Activated naive CD8-positive, alpha-beta T cell (primary cell): Measurements from ENCODE around the gene AQP6.
A peak's percentile ranks its signal among the peaks of the same experiment; 100 is the strongest.

Source experiments
- H3K27ac Mint-ChIP-seq: one replicate; pipeline ENCODE4 v1.8.0; 2021; ENCODE audit warnings: mixed read lengths
- H3K27me3 Mint-ChIP-seq: one replicate; pipeline ENCODE4 v1.8.0; 2021; ENCODE audit warnings: mixed read lengths
- H3K36me3 Mint-ChIP-seq: one replicate; pipeline ENCODE4 v1.8.0; 2021; ENCODE audit warnings: mixed read lengths
- H3K4me1 Mint-ChIP-seq: one replicate; pipeline ENCODE4 v1.8.0; 2021; ENCODE audit warnings: low read depth, mixed read lengths
- H3K4me3 Mint-ChIP-seq: one replicate; pipeline ENCODE4 v1.8.0; 2021; ENCODE audit warnings: mild to moderate bottlenecking, mixed read lengths
- H3K9me3 Mint-ChIP-seq: one replicate; pipeline ENCODE4 v1.8.0; 2021; ENCODE audit warnings: low read depth, mixed read lengths

The AQP6 gene

DNA sequence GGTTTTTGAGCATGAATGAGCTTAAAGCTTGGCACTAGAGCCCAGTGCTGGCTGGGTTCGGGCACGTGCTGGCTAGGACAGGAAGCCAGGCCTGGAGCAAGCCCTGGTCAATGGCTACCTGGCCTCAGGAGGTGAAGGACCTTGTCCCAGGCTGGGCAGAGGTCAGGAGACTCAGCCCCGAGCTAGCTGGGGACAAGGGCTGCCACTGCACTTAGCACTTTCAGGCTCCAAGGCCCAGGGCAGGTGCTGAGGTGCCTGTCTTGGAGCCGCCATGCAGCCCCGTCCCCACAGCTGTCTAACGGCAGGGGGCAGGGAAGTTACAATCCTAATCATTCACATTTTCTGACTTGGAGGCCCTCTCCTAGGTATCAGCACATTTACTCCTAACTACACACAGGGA is 4.3 kb upstream of the AQP6 start:
- Mint-ChIP-seq H3K4me1 (peaks cover 1% of the 10 kb centered on the region), H3K9me3 (no peaks in the 10 kb centered on the region), H3K36me3 (no peaks in the 10 kb centered on the region), H3K4me3 (peak overlapping the region; percentile 32), H3K27me3 (peaks cover 7% of the 10 kb centered on the region), H3K27ac (no peak overlapping the region)

DNA sequence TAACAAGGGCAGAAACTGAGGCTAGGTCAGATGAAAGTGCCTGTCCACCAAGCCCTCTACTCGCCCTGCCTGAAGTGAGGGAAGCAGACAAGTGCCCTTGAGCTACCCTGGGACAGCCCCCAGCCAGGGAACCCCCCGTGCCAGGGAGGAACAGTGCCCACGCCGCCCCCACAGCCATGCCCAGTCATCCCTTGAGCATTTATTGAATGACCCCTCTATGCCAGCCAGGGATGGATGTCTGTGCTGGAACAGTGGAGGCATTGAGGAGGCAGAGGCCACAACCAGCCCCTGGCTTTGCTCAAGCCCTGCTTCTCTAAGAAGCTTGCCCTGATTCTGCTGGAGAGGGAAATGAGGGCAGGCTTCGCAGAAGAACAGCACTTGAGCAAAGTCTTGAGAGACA is 3.7 kb upstream of the AQP6 start:
- Mint-ChIP-seq H3K4me1 (peaks cover 1% of the 10 kb centered on the region), H3K36me3 (no peaks in the 10 kb centered on the region), H3K27me3 (peaks cover 7% of the 10 kb centered on the region), H3K27ac (no peak overlapping the region), H3K4me3 (no peak overlapping the region), H3K9me3 (no peaks in the 10 kb centered on the region)

DNA sequence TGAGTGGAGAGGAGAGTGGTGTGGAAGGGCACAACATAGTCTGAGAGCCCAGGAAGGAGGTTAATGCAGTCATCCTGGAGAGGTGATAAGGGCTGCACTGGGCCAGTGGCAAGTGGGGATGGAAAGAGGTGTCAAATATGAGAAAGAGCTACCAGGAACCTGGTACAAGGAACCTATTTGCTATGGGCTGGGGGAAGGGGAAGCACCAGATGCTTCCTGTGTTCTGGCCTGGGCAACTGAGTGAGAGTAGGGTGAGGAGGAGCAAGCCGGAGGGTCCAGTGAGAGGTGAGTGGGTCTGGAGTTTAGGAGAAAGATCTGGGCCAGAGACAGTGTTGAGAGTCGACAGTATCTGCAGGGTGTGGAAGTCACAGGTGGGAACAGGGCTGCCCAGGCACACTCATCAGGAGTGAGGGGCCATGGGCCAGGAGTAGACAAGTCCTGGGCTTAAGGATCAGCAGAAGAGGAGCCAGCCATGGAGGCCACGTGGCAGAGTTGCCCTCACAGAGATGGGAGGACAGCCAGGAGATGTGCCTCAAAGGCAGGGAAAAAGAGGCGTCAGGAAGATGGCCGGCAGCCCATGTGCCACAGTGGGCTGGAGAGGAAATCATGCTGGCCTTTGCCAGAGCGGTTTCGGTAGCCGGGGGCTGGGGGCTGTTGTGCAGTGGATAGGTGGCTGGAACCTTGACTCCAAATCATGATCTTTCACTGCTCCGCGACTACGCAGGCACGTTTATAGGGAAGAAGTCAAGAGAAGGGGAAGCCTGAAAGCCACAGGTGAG is 2.9 kb upstream of the AQP6 start:
- Mint-ChIP-seq H3K4me1 (peaks cover 1% of the 10 kb centered on the region), H3K36me3 (no peaks in the 10 kb centered on the region), H3K27ac (no peak overlapping the region), H3K4me3 (no peak overlapping the region), H3K9me3 (no peaks in the 10 kb centered on the region), H3K27me3 (peaks cover 4% of the 10 kb centered on the region)

- Mint-ChIP-seq H3K4me3 (no peak overlapping the region), H3K36me3 (no peaks in the 10 kb centered on the region), H3K9me3 (no peaks in the 10 kb centered on the region), H3K27ac (no peak overlapping the region), H3K27me3 (peaks cover 2% of the 10 kb centered on the region), H3K4me1 (peaks cover 1% of the 10 kb centered on the region)
These were observed 2.1 kb upstream of the AQP6 start for GRCh38 chr12:49970658-49971057.

DNA sequence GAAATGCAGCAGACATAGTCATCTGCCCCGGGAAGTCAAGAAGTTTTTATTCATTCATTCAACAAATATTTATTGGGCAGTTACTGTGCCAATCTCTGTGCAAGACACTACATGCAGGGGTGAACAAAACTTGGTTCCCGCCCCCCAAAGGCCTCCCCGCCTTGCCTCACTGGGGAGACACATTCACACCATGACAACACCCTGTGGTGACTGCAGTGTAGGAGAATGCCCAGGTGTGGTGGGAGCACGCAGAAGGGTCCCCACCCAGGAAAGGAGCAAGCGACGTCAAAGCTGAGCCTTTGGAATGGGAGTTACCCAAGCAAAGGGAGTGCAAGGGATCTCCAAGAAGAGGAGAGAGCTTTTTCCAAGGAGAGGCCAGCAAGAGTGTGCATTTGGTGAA is 1.6 kb upstream of the AQP6 start:
- Mint-ChIP-seq H3K9me3 (no peaks in the 10 kb centered on the region), H3K4me3 (no peak overlapping the region), H3K27ac (no peak overlapping the region), H3K4me1 (peaks cover 1% of the 10 kb centered on the region), H3K27me3 (peaks cover 2% of the 10 kb centered on the region), H3K36me3 (no peaks in the 10 kb centered on the region)

GRCh38 chr12:49972129-49972528 is 618 bp upstream of the AQP6 start:
- Mint-ChIP-seq H3K36me3 (no peaks in the 10 kb centered on the region), H3K9me3 (no peaks in the 10 kb centered on the region), H3K27me3 (peaks cover 2% of the 10 kb centered on the region), H3K27ac (no peak overlapping the region), H3K4me3 (no peak overlapping the region), H3K4me1 (no peaks in the 10 kb centered on the region)

GRCh38 chr12:49973361-49973830 is 649 bp downstream of the AQP6 start:
- H3K4me1 Mint-ChIP-seq = no peaks in the 10 kb centered on the region
- no peak overlapping the region for H3K4me3 Mint-ChIP-seq
- H3K36me3 Mint-ChIP-seq = no peaks in the 10 kb centered on the region
- no peaks in the 10 kb centered on the region for H3K9me3 Mint-ChIP-seq
- H3K27ac Mint-ChIP-seq = no peak overlapping the region
- peaks cover 2% of the 10 kb centered on the region for H3K27me3 Mint-ChIP-seq

GRCh38 chr12:49974231-49974675 is 1.5 kb downstream of the AQP6 start:
- no peaks in the 10 kb centered on the region for H3K36me3 Mint-ChIP-seq
- H3K27me3 Mint-ChIP-seq = no peaks in the 10 kb centered on the region
- no peak overlapping the region for H3K27ac Mint-ChIP-seq
- H3K4me3 Mint-ChIP-seq = no peak overlapping the region
- H3K4me1 Mint-ChIP-seq = no peaks in the 10 kb centered on the region
- H3K9me3 Mint-ChIP-seq = no peaks in the 10 kb centered on the region

GRCh38 chr12:49974677-49975317 is 2.0 kb downstream of the AQP6 start:
- Mint-ChIP-seq H3K9me3 (no peaks in the 10 kb centered on the region), H3K4me3 (no peak overlapping the region), H3K4me1 (no peaks in the 10 kb centered on the region), H3K27me3 (no peaks in the 10 kb centered on the region), H3K36me3 (no peaks in the 10 kb centered on the region), H3K27ac (no peak overlapping the region)

- no peaks in the 10 kb centered on the region for H3K27me3 Mint-ChIP-seq
- no peaks in the 10 kb centered on the region for H3K4me1 Mint-ChIP-seq
- H3K36me3 Mint-ChIP-seq = no peaks in the 10 kb centered on the region
- H3K4me3 Mint-ChIP-seq = no peak overlapping the region
- H3K9me3 Mint-ChIP-seq = no peaks in the 10 kb centered on the region
- no peak overlapping the region for H3K27ac Mint-ChIP-seq
These were observed 2.6 kb downstream of the AQP6 start for GRCh38 chr12:49975318-49975761.

GRCh38 chr12:49976557-49976956 is 3.8 kb downstream of the AQP6 start:
- Mint-ChIP-seq H3K4me3 (no peak overlapping the region), H3K36me3 (no peaks in the 10 kb centered on the region), H3K27me3 (no peaks in the 10 kb centered on the region), H3K9me3 (no peaks in the 10 kb centered on the region), H3K27ac (no peak overlapping the region), H3K4me1 (no peaks in the 10 kb centered on the region)

DNA sequence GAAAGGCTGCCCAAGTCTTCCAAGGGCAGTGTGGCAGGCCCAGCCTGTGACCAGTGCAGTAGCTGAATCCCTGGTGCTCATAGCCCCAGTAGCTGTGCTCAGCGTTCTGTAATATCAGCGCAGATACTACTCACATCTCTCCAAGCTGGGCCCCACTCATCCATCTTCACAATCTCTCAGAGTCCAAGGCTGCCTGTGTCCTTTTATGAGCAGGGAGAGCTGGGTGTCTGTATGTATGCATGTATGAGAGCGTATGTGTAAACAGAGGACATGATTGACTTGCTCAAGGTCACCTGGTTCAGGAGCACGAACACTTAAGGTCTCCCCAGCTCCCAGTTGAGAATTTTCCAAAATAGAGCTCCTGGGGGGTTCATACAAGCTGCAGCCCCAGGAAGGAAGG is 5.4 kb downstream of the AQP6 start:
- H3K4me3 Mint-ChIP-seq = no peak overlapping the region
- H3K27ac Mint-ChIP-seq = no peak overlapping the region
- H3K4me1 Mint-ChIP-seq = no peaks in the 10 kb centered on the region
- H3K27me3 Mint-ChIP-seq = no peaks in the 10 kb centered on the region
- no peaks in the 10 kb centered on the region for H3K9me3 Mint-ChIP-seq
- no peaks in the 10 kb centered on the region for H3K36me3 Mint-ChIP-seq

DNA sequence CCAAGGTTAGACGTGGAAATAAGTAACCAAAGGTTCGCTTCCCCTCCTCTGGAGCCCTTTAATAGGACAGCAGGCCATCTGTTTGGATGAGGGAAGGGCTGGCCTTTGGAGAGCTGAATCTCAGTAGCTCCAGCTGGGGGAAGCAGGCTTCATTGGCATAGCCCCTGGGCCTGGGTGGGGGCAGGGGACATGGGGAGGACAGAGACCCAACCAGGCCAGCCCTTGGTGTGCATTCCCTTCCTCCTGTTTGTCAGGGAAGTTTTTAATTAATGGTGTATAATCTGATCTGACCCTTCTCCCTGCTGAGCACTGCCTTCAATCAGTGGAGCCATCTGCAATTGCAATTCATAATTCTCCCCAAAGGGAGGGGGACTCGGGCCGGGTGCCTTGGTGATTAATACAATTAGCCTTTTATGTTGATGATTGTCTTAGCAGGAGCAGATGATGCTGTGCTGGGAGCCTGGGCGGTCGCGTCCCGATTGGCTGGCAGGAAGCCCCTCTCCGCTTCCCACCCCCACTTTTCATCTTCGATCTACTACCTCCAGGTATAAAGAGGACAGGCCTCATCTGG is 6.4 kb downstream of the AQP6 start:
- no peaks in the 10 kb centered on the region for H3K4me1 Mint-ChIP-seq
- H3K27me3 Mint-ChIP-seq = no peaks in the 10 kb centered on the region
- no peak overlapping the region for H3K4me3 Mint-ChIP-seq
- no peaks in the 10 kb centered on the region for H3K9me3 Mint-ChIP-seq
- no peaks in the 10 kb centered on the region for H3K36me3 Mint-ChIP-seq
- no peak overlapping the region for H3K27ac Mint-ChIP-seq

GRCh38 chr12:49979791-49980190 is 7.0 kb downstream of the AQP6 start:
- no peaks in the 10 kb centered on the region for H3K9me3 Mint-ChIP-seq
- no peak overlapping the region for H3K27ac Mint-ChIP-seq
- H3K27me3 Mint-ChIP-seq = no peaks in the 10 kb centered on the region
- H3K36me3 Mint-ChIP-seq = no peaks in the 10 kb centered on the region
- no peak overlapping the region for H3K4me3 Mint-ChIP-seq
- no peaks in the 10 kb centered on the region for H3K4me1 Mint-ChIP-seq

DNA sequence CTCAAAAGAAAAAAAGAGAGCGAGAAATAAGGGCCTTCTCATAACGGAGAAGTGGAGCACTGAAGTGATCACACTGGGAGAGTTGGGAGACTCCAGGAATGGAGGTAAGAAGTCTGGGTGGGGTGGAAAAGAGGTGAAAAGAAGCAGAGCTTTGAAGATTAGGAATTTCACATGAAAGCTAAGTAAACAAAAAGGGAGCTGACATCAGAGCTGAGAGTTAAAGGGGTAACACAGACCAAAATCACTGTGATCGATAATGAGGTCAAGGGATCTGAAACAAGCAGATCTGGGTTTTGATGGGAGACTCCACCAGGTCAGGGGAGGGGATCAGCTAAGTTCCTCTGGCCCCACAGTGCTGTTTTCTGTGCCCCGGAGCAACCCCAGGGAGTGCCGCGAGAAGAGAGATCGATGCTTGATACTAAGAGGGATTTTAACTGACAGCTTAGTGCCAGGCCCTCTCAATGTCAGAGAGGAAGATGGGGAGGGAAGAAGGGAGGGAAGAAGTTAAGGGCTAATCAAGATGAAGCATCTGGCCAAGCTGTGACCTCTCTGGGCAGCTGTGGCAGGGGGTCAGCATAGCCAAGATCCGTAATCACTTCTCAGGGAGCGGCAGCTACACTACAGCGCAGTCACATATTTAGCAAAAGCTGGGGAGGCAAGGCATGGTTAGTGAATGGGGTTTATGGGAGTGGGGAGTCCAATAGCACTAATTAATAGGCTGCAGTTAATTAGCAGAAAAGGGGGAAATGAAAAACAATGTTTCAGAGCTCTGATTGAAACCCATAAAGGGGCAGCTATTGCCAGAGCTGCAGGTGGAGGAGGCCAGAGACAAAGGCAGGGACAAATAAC is 8.0 kb downstream of the AQP6 start:
- Mint-ChIP-seq H3K27ac (no peak overlapping the region), H3K9me3 (no peaks in the 10 kb centered on the region), H3K36me3 (no peaks in the 10 kb centered on the region), H3K4me3 (no peak overlapping the region), H3K4me1 (no peaks in the 10 kb centered on the region), H3K27me3 (no peaks in the 10 kb centered on the region)
